K562 (cell line): ENCODE data around the gene TEX261. TPM values are rescaled to one million over a fixed set of nuclear protein-coding genes. Genes with fewer than 3 reads are reported as not detected.

Experiments used
- EP300 ChIP-seq: IDR thresholded peaks from 2 replicates; pipeline ENCODE4 v1.6.1; 2012; ENCODE audit warnings: low read length, improper control_type of control experiment
- HMG20B ChIP-seq: fragments of 250-450 bp; sonication (Bioruptor Pico); IDR thresholded peaks from 2 replicates; pipeline ENCODE4 v1.5.0; 2021; ENCODE audit warnings: mild to moderate bottlenecking
- IFI16 ChIP-seq: fragments of 250-450 bp; sonication (Bioruptor Pico); IDR thresholded peaks from 2 replicates; pipeline ENCODE4 v2.1.2; 2022; ENCODE audit warnings: mild to moderate bottlenecking, inconsistent platforms
- MLLT1 ChIP-seq, 2 experiments: fragments of 450-650 bp; IDR thresholded peaks; 2 replicates each; pipeline ENCODE4 v1.6.1; 2016
- NR4A1 ChIP-seq, 2 experiments: fragments of 250-450 bp in 1 of 2; fragments of 450-650 bp in 1 of 2; sonication (Bioruptor Pico) in 1 of 2; IDR thresholded peaks; 2 replicates each; pipeline versions ENCODE4 v1.4.0 to v1.6.1; 2016 to 2020; ENCODE audit warnings: mild to moderate bottlenecking in 2 of 2, missing compliant biosample characterization in 1 of 2, missing genetic modification characterization in 1 of 2, moderate library complexity in 1 of 2
- PHF20 ChIP-seq: fragments of 450-650 bp; IDR thresholded peaks from 2 replicates; pipeline ENCODE4 v1.6.1; 2018; ENCODE audit not compliant: partially characterized antibody
- PTBP1 ChIP-seq: fragments of 200-400 bp; formaldehyde crosslinking; IDR thresholded peaks from 2 replicates; pipeline ENCODE4 v1.6.1; 2017; ENCODE audit warnings: low read depth, low read length
- RBM39 ChIP-seq: fragments of 200-400 bp; formaldehyde crosslinking; optimal IDR thresholded peaks from 2 replicates; pipeline ENCODE3; 2018; ENCODE audit warnings: low read depth, low read length
- SIN3A ChIP-seq, 2 experiments: fragments of 150-350 bp in 1 of 2; IDR thresholded peaks; 2 replicates each; pipeline ENCODE4 v1.6.1; 2011 to 2016; ENCODE audit warnings: borderline replicate concordance in 2 of 2, low read depth in 2 of 2, low read length in 2 of 2, mild to moderate bottlenecking in 2 of 2, moderate library complexity in 2 of 2; ENCODE audit not compliant: control insufficient read depth in 1 of 2
- SLC30A9 ChIP-seq: fragments of 250-450 bp; sonication (Bioruptor Pico); IDR thresholded peaks from 2 replicates; pipeline ENCODE4 v1.8.0; 2022; ENCODE audit warnings: mild to moderate bottlenecking, moderate library complexity
- SMAD2 ChIP-seq: fragments of 150-350 bp; IDR thresholded peaks from 2 replicates; pipeline ENCODE4 v1.6.1; 2014; ENCODE audit warnings: low read depth, mild to moderate bottlenecking, low read length
- TARDBP ChIP-seq: fragments of 450-650 bp; IDR thresholded peaks from 2 replicates; pipeline ENCODE4 v1.6.1; 2016
- TBL1XR1 ChIP-seq, 2 experiments: IDR thresholded peaks; 2 replicates each; pipeline ENCODE4 v1.6.1; 2012; ENCODE audit warnings: improper control_type of control experiment in 2 of 2, low read length in 2 of 2, mild to moderate bottlenecking in 1 of 2
- TBP ChIP-seq: optimal IDR thresholded peaks from 2 replicates; pipeline ENCODE3; 2011; ENCODE audit warnings: low read depth, low read length, improper control_type of control experiment
- TCF3 ChIP-seq: sonication (generic); formaldehyde crosslinking; IDR thresholded peaks from 2 replicates; pipeline ENCODE4 v1.4.0; 2020; ENCODE audit warnings: mild to moderate bottlenecking, missing genetic modification reagents
- ZNF140 ChIP-seq: fragments of 250-450 bp; sonication (Bioruptor Pico); IDR thresholded peaks from 2 replicates; pipeline ENCODE4 v1.8.0; 2021; ENCODE audit warnings: moderate library complexity, mild to moderate bottlenecking, inconsistent platforms
- polyA plus RNA-seq, 8 experiments: library from polyadenylated mRNA; depleted of rRNA in 4 of 8; stranded (reverse) in 5 of 8; unstranded in 3 of 8; fragments of >200 nt; fragmentation: Nextera tagmentation in 2 of 8; fragmentation: Illumina TruSeq in 1 of 8; extraction: Ambion mirVana in 2 of 8; extraction: Trizol in 1 of 8; gene quantifications; 2 replicates each; pipeline versions ENCODE4 v1.2.1 to v1.2.3, GENCODE V29; 2011 to 2014; ENCODE audit warnings: inconsistent platforms in 1 of 8, missing spikeins in 1 of 8
- total RNA-seq, 7 experiments: library from RNA; depleted of rRNA in 6 of 7; stranded (reverse); fragments of >200 nt in 6 of 7; fragmentation: Illumina TruSeq in 2 of 7; extraction: Trizol in 2 of 7; gene quantifications; 2 replicates each; pipeline versions ENCODE4 v1.2.1 to v1.2.3, GENCODE V29; 2011 to 2021; ENCODE audit warnings: low replicate concordance in 1 of 7
- TF ChIP-seq, protein P1 (sequence below), 2 experiments: fragments of 450-650 bp; IDR thresholded peaks; 2 replicates each; pipeline ENCODE4 v1.6.1; 2018; ENCODE audit warnings: mild to moderate bottlenecking in 2 of 2, low read depth in 1 of 2; ENCODE audit not compliant: partially characterized antibody in 2 of 2
- TF ChIP-seq, protein P2 (sequence below): fragments of 250-450 bp; sonication (Bioruptor Pico); IDR thresholded peaks from 2 replicates; pipeline ENCODE4 v1.5.0; 2020; ENCODE audit warnings: mild to moderate bottlenecking
- TF ChIP-seq, protein P3 (sequence below), 2 experiments: fragments of 450-650 bp in 1 of 2; sonication (generic) in 1 of 2; formaldehyde crosslinking in 1 of 2; IDR thresholded peaks in 1 of 2; conservative IDR thresholded peaks in 1 of 2; 2 replicates each; pipeline versions ENCODE4 v1.6.1 to v1.8.1; 2016 to 2023; ENCODE audit warnings: mild to moderate bottlenecking in 2 of 2, moderate library complexity in 2 of 2, inconsistent platforms in 1 of 2, missing genetic modification reagents in 1 of 2

Gene TEX261
- total and polyA plus RNA-seq, 9 of the 15 experiments (the other 6 are each of a cell fraction or from before 2014, with no cell fraction given) = 11.9 to 110 (median 51.9) TPM

DNA sequence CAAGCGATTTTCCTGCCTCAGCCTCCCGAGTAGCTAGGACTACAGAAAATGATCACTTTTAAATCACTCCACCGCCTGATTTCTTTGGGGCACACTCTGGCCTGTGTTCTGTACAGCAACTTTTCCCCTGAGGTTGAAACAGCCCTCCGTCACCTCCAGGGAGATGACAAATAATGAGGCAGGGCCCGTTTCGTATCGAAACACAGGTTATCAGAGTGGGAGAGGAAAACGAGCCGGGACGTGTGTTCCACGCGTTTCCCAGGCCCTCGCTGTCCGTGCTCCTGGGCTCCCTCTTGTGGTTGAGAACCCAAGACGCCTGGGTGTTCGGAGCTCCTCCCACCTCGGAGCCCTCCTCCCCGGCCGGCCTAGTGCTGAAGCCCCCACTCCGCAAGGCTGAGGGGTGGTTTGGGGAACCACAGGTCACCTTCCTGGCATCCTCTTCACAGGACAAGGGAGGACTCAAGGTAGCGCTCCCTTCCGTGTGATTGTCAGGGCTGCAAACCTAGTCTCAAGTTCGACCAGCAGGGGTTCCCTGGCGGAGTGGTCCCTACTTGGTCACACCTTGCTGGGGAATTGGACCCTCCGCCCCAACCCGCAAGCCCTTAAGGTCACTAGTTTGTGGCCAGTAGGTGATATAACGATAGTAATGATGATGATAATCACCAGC lies 46.2 kb downstream of the TEX261 start (continued):
- TF ChIP-seq, protein P1, sequence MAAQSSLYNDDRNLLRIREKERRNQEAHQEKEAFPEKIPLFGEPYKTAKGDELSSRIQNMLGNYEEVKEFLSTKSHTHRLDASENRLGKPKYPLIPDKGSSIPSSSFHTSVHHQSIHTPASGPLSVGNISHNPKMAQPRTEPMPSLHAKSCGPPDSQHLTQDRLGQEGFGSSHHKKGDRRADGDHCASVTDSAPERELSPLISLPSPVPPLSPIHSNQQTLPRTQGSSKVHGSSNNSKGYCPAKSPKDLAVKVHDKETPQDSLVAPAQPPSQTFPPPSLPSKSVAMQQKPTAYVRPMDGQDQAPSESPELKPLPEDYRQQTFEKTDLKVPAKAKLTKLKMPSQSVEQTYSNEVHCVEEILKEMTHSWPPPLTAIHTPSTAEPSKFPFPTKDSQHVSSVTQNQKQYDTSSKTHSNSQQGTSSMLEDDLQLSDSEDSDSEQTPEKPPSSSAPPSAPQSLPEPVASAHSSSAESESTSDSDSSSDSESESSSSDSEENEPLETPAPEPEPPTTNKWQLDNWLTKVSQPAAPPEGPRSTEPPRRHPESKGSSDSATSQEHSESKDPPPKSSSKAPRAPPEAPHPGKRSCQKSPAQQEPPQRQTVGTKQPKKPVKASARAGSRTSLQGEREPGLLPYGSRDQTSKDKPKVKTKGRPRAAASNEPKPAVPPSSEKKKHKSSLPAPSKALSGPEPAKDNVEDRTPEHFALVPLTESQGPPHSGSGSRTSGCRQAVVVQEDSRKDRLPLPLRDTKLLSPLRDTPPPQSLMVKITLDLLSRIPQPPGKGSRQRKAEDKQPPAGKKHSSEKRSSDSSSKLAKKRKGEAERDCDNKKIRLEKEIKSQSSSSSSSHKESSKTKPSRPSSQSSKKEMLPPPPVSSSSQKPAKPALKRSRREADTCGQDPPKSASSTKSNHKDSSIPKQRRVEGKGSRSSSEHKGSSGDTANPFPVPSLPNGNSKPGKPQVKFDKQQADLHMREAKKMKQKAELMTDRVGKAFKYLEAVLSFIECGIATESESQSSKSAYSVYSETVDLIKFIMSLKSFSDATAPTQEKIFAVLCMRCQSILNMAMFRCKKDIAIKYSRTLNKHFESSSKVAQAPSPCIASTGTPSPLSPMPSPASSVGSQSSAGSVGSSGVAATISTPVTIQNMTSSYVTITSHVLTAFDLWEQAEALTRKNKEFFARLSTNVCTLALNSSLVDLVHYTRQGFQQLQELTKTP (IDR thresholded peaks at IDR 0.05; ENCODE audit: low read depth in 1 of 2, partially characterized antibody in 2 of 2) = no peak
- no peak for TF ChIP-seq NR4A1 (CRISPR knock-in tag; IDR thresholded peaks at IDR 0.05)
- no peak for TF ChIP-seq NR4A1 (tag; IDR thresholded peaks at IDR 0.05)
- no peak for TF ChIP-seq EP300
- no peak for TF ChIP-seq TBP
- TF ChIP-seq, protein P2, sequence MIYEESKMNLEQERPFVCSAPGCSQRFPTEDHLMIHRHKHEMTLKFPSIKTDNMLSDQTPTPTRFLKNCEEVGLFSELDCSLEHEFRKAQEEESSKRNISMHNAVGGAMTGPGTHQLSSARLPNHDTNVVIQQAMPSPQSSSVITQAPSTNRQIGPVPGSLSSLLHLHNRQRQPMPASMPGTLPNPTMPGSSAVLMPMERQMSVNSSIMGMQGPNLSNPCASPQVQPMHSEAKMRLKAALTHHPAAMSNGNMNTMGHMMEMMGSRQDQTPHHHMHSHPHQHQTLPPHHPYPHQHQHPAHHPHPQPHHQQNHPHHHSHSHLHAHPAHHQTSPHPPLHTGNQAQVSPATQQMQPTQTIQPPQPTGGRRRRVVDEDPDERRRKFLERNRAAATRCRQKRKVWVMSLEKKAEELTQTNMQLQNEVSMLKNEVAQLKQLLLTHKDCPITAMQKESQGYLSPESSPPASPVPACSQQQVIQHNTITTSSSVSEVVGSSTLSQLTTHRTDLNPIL (CRISPR knock-in tag) = no peak
- TF ChIP-seq TARDBP = no peak
- no peak for TF ChIP-seq PHF20
- TF ChIP-seq HMG20B (CRISPR knock-in tag) = no peak
- no peak for TF ChIP-seq TCF3 (CRISPR knock-in tag)
- TF ChIP-seq TBL1XR1 (IDR thresholded peaks at IDR 0.05; ENCODE audit: low read length in 2 of 2) = no peak
- no peak for TF ChIP-seq SIN3A (IDR thresholded peaks at IDR 0.05; ENCODE audit: borderline replicate concordance in 2 of 2, control insufficient read depth in 1 of 2, low read depth in 2 of 2, low read length in 2 of 2)
- TF ChIP-seq ZNF140 (CRISPR knock-in tag) = no peak
- TF ChIP-seq IFI16 (CRISPR knock-in tag) = no peak
- TF ChIP-seq, protein P3, sequence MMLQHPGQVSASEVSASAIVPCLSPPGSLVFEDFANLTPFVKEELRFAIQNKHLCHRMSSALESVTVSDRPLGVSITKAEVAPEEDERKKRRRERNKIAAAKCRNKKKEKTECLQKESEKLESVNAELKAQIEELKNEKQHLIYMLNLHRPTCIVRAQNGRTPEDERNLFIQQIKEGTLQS (IDR thresholded peaks at IDR 0.05) = no peak
- TF ChIP-seq, protein P3 (CRISPR knock-in tag; conservative IDR thresholded peaks at IDR 0.05) = no peak
- TF ChIP-seq PTBP1 = no peak
- TF ChIP-seq SMAD2 = no peak
- no peak for TF ChIP-seq MLLT1 (IDR thresholded peaks at IDR 0.05)
- TF ChIP-seq RBM39 = no peak
- TF ChIP-seq SLC30A9 (CRISPR knock-in tag) = no peak
